ENCODE results near the gene PMM2. TPM values are rescaled to one million over a fixed set of nuclear protein-coding genes. Genes with fewer than 3 reads are reported as not detected.

Gene PMM2
- total RNA-seq, 3 donors from 2014 or later: 46.4 to 77.9 (median 74.9) TPM

DNA sequence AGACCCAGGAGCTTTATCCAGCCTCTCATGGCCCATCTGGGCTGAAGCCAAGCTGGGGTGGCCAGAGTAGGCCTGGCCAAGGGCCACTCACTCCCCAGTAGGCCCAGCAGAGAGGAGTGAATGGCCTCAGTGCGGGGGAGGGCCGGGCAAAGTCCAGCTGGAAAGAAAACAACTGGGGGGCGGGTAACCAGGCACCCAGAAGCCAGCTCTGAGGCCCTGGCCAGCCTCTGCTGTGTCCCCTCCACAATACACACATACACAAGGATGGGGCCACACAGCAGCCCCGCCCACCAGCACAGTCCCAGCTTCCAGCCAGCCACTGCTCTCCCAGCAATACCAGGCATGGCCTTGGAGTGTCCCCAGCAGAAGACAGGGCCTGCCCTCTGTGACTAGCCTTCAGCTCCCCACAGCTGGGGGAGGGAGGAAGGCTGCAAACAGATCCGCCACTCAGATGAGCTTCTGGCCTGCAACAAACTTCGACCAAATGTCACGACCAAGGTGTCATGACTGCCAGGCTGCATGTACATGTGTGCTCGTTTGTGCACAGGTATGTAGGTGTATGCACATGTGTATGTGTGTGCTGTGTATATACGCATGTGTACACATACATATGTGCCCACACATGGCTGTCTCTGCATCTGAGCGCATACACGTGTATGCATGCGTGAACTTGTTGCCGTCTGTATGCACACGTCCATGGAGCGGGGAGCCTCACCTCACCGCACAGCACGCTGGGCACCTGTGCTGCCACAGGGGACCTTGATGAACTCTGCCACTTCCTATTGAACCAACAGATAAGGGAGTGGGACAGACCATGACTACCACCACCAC, 66.2 kb downstream of the PMM2 start:
- ATAC-seq (peak; percentile 50), DNase-seq (peak; percentile 68 to 80 (median 77))
- TF ChIP-seq, protein P1, sequence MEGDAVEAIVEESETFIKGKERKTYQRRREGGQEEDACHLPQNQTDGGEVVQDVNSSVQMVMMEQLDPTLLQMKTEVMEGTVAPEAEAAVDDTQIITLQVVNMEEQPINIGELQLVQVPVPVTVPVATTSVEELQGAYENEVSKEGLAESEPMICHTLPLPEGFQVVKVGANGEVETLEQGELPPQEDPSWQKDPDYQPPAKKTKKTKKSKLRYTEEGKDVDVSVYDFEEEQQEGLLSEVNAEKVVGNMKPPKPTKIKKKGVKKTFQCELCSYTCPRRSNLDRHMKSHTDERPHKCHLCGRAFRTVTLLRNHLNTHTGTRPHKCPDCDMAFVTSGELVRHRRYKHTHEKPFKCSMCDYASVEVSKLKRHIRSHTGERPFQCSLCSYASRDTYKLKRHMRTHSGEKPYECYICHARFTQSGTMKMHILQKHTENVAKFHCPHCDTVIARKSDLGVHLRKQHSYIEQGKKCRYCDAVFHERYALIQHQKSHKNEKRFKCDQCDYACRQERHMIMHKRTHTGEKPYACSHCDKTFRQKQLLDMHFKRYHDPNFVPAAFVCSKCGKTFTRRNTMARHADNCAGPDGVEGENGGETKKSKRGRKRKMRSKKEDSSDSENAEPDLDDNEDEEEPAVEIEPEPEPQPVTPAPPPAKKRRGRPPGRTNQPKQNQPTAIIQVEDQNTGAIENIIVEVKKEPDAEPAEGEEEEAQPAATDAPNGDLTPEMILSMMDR (IDR thresholded peaks at IDR 0.05): no peak
- H3K9me3 ChIP-seq: no peaks in the 10 kb centered on the region
- H3K4me3 ChIP-seq: no peak overlapping the region
- H3K36me3 ChIP-seq (ENCODE audit: low read depth): no peaks in the 10 kb centered on the region
- H3K4me1 ChIP-seq (ENCODE audit: low read depth): peaks cover 42% of the 10 kb centered on the region
- intact Hi-C loops (cut with DNase I, micrococcal nuclease): no loop called here

- no peaks in the 10 kb centered on the region for H3K9me3 ChIP-seq
- TF ChIP-seq, protein P1 (IDR thresholded peaks at IDR 0.05): no peak
- H3K36me3 ChIP-seq (ENCODE audit: low read depth): no peaks in the 10 kb centered on the region
- no peak overlapping the region for H3K4me3 ChIP-seq
- DNase-seq: peak in 1 of 3 donors; percentile 57
- intact Hi-C loops (cut with DNase I, micrococcal nuclease): no loop called here
- no peak for ATAC-seq
- H3K4me1 ChIP-seq (ENCODE audit: low read depth): peaks cover 48% of the 10 kb centered on the region
These were observed 67.0 kb downstream of the PMM2 start for GRCh38 chr16:8864480-8865110.

DNA sequence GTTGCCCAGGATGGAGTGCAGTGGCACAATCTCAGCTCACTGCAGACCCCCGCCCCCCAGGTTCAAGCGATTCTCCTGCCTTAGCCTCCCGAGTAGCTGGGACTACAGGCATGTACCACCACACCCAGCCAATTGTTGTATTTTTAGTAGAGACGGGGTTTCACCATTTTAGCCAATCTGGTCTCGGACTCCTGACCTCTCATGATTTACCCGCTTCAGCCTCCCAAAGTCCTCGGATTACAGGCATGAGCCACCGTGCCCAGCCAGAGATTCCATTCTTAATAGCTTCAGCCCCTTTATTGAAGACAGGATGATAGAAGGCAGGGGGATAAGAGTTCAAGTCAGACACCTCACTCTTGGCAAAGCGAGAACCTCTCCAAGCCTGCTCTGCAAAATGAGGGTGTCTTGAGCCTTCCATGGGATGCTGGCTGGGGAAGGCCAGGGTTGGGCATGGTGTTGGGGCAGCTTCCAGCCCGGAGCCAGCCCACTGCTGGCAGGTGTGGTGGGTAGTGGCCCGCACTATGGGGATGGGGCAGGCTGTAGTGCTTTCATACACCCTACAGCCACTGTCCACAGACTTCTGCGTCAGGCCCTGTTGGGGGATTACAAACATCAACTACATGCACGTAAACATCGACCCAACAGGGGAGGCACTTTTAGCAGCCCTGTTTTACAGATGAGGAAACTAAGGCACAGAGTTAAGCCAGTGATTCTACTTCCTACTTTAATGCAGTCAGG, 67.7 kb downstream of the PMM2 start:
- Histone ChIP-seq H3K9me3 (no peaks in the 10 kb centered on the region), H3K4me1 (ENCODE audit: low read depth) (peaks cover 51% of the 10 kb centered on the region), H3K4me3 (no peak overlapping the region), H3K36me3 (ENCODE audit: low read depth) (no peaks in the 10 kb centered on the region)
- intact Hi-C loops (cut with DNase I, micrococcal nuclease): no loop called here
- DNase-seq: no peak
- TF ChIP-seq, protein P1 (IDR thresholded peaks at IDR 0.05): no peak
- ATAC-seq: no peak

GRCh38 chr16:8866118-8866883, 68.7 kb downstream of the PMM2 start:
- no peak overlapping the region for H3K4me3 ChIP-seq
- no peaks in the 10 kb centered on the region for H3K36me3 ChIP-seq (ENCODE audit: low read depth)
- H3K4me1 ChIP-seq (ENCODE audit: low read depth): peaks cover 51% of the 10 kb centered on the region
- intact Hi-C loops (cut with DNase I, micrococcal nuclease): no loop called here
- ATAC-seq (no peak), DNase-seq (peak; percentile 53 to 66 (median 63))
- H3K9me3 ChIP-seq: no peaks in the 10 kb centered on the region
- TF ChIP-seq, protein P1 (IDR thresholded peaks at IDR 0.05): no peak

GRCh38 chr16:8866884-8867215, 69.2 kb downstream of the PMM2 start:
- intact Hi-C loops (cut with DNase I, micrococcal nuclease): no loop called here
- H3K36me3 ChIP-seq (ENCODE audit: low read depth): no peaks in the 10 kb centered on the region
- peak in 1 of 3 donors; percentile 46 for DNase-seq
- H3K4me1 ChIP-seq (ENCODE audit: low read depth): peaks cover 51% of the 10 kb centered on the region
- no peak for ATAC-seq
- no peaks in the 10 kb centered on the region for H3K9me3 ChIP-seq
- H3K4me3 ChIP-seq: no peak overlapping the region
- TF ChIP-seq, protein P1 (IDR thresholded peaks at IDR 0.05): no peak
